Measurements from ENCODE around the gene SLC7A6OS. TPM values are rescaled to one million over a fixed set of nuclear protein-coding genes. Genes with fewer than 3 reads are reported as not detected.

SLC7A6OS gene
- polyA plus RNA-seq, 3 donors, result 19.8 to 25.4 (median 20.8) TPM

GRCh38 chr16:68348639-68349445 is 38.1 kb upstream of the SLC7A6OS start:
- DNase-seq (ENCODE audit: extremely low read depth in 1 of 11, low read depth in 9 of 11, low spot score in 4 of 11), result no peak

- no peak for DNase-seq (ENCODE audit: extremely low read depth in 1 of 11, low read depth in 9 of 11, low spot score in 4 of 11)
Observed at GRCh38 chr16:68347605-68348004, 36.9 kb upstream of the SLC7A6OS start.

- no peak for DNase-seq (ENCODE audit: extremely low read depth in 1 of 11, low read depth in 9 of 11, low spot score in 4 of 11)
Observed at GRCh38 chr16:68346892-68347480, 36.2 kb upstream of the SLC7A6OS start.

GRCh38 chr16:68345958-68346635 is 35.4 kb upstream of the SLC7A6OS start:
- no peak for DNase-seq (ENCODE audit: extremely low read depth in 1 of 11, low read depth in 9 of 11, low spot score in 4 of 11)

- no peak for DNase-seq (ENCODE audit: extremely low read depth in 1 of 11, low read depth in 9 of 11, low spot score in 4 of 11)
Observed at GRCh38 chr16:68345351-68345810, 34.6 kb upstream of the SLC7A6OS start.

GRCh38 chr16:68344252-68344651 is 33.5 kb upstream of the SLC7A6OS start:
- DNase-seq (ENCODE audit: extremely low read depth in 1 of 11, low read depth in 9 of 11, low spot score in 4 of 11), result no peak

- no peak for DNase-seq (ENCODE audit: extremely low read depth in 1 of 11, low read depth in 9 of 11, low spot score in 4 of 11)
Observed at GRCh38 chr16:68343137-68343536, 32.4 kb upstream of the SLC7A6OS start.

GRCh38 chr16:68342620-68343019 is 31.9 kb upstream of the SLC7A6OS start:
- DNase-seq (ENCODE audit: extremely low read depth in 1 of 11, low read depth in 9 of 11, low spot score in 4 of 11), result no peak

GRCh38 chr16:68339214-68339613 is 28.5 kb upstream of the SLC7A6OS start:
- no peak for DNase-seq (ENCODE audit: extremely low read depth in 1 of 11, low read depth in 9 of 11, low spot score in 4 of 11)

- DNase-seq (ENCODE audit: extremely low read depth in 1 of 11, low read depth in 9 of 11, low spot score in 4 of 11), result no peak
Observed at GRCh38 chr16:68338326-68339119, 27.8 kb upstream of the SLC7A6OS start.

- no peak for DNase-seq (ENCODE audit: extremely low read depth in 1 of 11, low read depth in 9 of 11, low spot score in 4 of 11)
Observed at GRCh38 chr16:68335175-68335574, 24.4 kb upstream of the SLC7A6OS start.

- DNase-seq (ENCODE audit: extremely low read depth in 1 of 11, low read depth in 9 of 11, low spot score in 4 of 11), result peak in 1 of 11 donors; percentile 70
Observed at GRCh38 chr16:68332411-68333121, 21.8 kb upstream of the SLC7A6OS start.

- no peak for DNase-seq (ENCODE audit: extremely low read depth in 1 of 11, low read depth in 9 of 11, low spot score in 4 of 11)
Observed at GRCh38 chr16:68331879-68332410, 21.2 kb upstream of the SLC7A6OS start.

- no peak for DNase-seq (ENCODE audit: extremely low read depth in 1 of 11, low read depth in 9 of 11, low spot score in 4 of 11)
Observed at GRCh38 chr16:68328860-68329390, 18.2 kb upstream of the SLC7A6OS start.

- DNase-seq (ENCODE audit: extremely low read depth in 1 of 11, low read depth in 9 of 11, low spot score in 4 of 11), result peak in 10 of 11 donors; percentile 49 to 79 (median 70)
Observed at GRCh38 chr16:68328151-68328859, 17.6 kb upstream of the SLC7A6OS start.

- no peak for DNase-seq (ENCODE audit: extremely low read depth in 1 of 11, low read depth in 9 of 11, low spot score in 4 of 11)
Observed at GRCh38 chr16:68324780-68325357, 14.1 kb upstream of the SLC7A6OS start.

GRCh38 chr16:68324336-68324735 is 13.6 kb upstream of the SLC7A6OS start:
- no peak for DNase-seq (ENCODE audit: extremely low read depth in 1 of 11, low read depth in 9 of 11, low spot score in 4 of 11)

All from renal cortex interstitium (tissue), 11 donors.